SHP77 (cell line): ENCODE measurements around the gene AP1S3.
"Not testable (repeated sequence)": the region's sequence is repeated elsewhere in the genome, so short reads cannot be mapped to it uniquely, and the experiment has no call there.

Experiments used
- DNase-seq, 2 experiments: peaks; one replicate each; lab custom pipeline; 2025; lab: John Stamatoyannopoulos, UW

AP1S3 gene

DNA sequence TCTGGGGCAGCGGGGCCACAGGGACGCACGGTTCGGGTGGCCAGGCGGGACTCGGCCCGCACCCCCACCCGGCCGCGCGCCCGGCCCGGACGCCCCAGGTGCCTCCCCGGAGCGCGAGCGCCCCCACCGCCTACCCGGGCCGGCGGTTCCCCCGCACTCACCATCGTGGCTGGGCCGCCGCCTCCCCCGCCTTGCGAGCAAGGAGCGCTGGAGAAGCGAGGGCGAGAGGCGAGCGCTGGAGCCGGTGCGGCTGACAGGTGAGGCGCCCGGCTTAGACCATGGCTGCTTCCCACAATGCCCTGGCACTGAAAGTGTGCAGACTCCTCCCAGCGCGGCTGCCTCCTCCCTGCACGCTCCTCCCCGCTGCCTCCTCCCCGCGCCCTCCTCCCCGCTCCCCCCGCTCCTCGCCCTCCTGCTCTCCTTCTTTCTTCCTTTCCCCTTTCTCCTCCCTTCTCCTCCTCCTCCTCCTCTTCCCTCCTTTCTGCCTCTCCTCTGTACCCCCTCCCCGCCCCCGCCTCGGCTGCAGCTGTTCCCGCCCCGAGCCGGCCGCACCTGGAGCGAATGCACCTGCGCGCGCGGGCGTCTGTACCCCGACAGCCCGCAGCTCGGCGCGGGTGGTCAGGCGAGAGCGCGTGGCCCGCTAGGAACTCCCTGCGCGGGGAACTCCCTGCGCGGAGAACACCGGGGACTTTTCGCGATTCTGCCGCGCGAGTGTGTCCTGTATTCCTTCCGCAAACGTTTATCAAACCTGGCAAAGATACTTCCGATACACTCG, at the start of gene AP1S3:
Gene AP1S3, minus strand, starts transcription at position 296 of the 775 bp plus-strand sequence. Its CDS starts 132 bp downstream, at position 164.
- DNase-seq, result peak; percentile 70 to 77

DNA sequence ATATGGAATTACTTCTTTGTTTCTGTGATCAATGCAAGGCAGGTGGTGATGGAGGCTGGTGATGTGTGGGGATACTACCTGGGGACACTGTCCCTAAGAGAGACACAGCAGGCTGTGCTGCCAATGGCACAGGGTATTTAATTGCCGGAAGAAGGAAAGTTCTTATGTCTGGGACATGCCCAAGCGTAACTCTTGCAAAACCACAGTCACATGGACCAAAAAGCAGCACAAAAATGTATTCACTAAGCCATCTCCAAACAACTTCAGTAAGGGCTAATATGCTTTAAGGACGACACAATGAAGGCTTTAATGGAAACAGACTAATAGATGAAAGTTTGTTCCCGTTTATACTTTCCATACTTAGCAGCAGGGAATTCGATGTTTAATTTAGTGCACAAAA, 49.7 kb upstream of the AP1S3 start:
- DNase-seq, result no peak

DNA sequence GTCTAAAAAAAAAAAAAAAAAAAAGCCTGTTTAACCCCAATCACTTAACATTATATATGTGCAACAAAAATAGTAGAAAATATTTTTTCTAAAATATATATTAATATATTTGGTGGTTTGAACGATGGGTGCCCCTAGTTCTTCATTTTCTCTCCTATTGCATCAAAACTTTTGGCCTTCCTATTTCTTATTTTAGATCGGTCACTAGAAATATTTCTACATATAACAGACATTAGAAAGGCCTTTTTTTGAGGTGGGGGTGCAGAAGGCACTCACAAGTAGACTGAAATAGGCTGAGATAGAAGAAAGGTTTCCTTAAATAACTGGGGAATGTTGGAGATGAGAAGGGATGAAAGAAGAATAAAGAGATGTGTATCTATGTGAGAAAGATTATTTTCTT, 49.3 kb upstream of the AP1S3 start:
- DNase-seq, result no peak

DNA sequence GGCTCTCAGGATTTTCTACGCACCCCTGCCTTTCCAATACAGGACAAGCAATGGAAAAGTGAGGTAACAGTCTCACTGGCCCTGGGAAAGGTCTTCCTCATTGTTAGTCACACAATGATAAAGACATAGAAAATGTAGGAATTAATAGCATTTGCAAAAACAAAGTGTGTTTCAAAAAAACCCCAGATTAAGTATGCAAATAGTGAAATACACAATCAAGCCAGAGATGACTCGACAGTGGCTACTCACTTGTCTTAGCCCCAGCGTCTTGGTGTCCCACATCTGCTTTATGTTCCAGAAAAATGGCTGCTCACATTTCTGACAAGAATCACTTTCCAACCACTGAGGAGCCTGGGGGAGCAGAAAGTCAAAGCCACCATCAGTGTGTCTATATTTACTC, 47.0 kb upstream of the AP1S3 start:
- DNase-seq, result no peak

DNA sequence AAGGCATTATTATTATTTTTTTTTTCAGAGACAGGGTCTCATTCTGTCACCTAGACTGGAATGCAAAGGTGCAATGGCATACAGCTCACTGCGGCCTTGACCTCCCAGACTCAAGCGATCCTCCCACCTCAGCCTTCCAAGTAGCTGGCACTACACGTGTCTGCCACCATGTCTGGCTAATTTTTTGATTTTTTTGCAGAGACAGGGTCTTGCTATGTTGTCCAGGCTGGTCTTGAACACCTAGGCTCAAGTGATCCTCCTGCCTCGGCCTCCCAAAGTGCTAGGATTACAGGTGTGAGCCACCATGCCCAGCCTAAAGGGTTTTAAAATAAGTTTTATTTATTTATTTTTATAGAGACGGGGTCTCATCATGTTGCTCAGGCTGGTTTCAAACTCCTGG, 45.3 kb upstream of the AP1S3 start:
- no peak for DNase-seq

DNA sequence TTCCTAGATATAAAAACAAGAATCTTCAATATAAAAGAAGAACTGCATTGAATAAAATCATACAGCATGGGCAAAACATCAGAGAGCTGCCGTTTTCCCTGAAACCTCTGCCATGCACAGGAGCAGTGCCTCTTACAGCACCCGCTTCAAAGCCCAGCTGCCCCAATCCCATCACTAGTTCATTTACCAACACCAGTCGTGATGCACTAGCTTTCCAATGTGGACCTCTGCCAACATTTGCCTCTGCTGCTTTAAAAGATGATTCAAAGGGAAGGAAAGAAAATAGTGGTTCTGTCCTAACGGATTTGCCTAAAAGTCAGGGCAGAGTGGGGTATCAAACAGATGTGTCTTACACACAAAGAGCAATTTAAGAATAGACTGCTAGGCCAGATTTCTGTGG, 43.4 kb upstream of the AP1S3 start:
- no peak for DNase-seq

DNA sequence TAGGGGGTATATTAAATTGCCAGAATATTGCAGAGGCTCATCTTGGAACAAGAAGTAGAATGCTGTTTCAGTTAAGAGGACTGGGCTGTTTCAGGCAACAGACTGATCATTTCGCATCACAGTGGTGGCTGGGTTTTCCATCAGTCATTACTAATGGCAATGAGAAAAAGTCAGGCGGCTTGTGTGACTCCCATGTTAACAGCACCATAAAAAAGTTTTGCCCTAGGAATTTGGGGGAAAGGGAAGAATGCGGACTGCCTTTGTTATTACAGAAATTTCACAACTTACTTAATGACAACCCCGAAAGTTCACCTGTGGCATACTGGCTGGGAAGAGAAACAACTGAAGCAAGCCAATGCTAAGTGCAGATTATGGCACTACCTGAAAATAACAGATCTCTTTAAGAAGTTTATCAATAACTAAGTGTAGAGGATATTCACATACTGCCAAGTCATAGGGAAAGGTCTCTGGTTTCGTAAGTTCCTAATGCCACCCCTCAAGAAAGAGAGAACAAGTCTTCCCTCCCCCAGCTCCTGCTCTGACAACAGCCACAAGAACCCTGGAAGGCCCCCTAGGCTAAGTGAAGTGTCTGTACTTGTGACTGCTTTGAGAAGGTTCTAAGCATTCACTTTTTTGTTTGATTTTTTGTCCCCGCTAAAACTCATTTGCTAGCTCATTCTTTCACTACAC, 40.5 kb upstream of the AP1S3 start:
- DNase-seq, result no peak

DNA sequence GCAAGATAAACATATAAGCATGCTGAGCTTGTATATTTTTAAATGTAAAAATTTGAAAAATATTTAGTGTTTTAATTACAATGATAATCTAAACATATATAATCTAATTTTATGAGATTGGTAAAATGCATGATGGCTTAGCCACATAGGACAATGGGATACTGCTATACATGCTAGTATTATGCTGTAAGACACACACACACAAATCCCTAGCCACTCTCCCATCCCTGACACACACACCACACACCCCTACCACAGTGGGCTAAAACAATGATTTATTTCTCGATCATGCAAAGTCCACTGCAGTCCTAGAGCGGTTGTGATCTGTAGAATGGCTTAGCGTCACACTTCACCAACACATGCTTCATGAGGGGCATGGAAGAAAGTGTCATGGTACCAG, 36.3 kb upstream of the AP1S3 start:
- DNase-seq, result no peak

DNA sequence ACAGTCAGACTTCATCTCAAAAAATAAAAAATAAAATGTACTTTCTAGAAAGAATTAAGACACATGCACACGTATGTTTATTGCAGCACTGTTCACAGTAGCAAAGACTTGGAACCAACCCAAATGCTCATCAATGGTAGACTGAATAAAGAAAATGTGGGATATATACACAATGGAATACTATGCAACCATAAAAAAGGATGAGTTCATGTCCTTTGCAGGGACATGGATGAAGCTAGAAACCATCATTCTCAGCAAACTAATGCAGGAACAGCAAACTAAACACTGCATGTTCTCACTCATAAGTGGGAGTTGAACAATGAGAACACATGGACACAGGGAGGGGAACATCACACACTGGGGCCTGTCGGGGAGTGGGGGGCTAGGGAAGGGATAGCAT, 35.4 kb upstream of the AP1S3 start:
- not testable (repeated sequence) for DNase-seq

DNA sequence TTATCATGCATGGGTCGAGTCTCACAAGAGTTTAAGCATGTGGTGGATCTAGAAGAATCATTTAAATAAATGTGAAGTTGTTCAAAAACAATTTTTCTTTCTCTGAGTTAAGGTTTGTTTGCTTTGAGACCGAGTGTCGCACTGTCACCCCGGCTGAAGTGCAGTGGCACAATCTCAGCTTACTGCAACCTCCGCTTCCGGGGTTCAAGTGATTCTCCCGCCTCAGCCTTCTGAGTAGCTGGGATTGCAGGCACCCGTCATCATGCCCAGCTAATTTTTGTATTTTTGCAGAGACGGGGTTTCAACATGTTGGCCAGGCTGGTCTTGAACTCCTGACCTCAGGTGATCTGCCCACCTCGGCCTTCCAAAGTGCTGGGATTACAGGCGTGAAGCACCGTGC, 34.3 kb upstream of the AP1S3 start:
- DNase-seq, result not testable (repeated sequence)

DNA sequence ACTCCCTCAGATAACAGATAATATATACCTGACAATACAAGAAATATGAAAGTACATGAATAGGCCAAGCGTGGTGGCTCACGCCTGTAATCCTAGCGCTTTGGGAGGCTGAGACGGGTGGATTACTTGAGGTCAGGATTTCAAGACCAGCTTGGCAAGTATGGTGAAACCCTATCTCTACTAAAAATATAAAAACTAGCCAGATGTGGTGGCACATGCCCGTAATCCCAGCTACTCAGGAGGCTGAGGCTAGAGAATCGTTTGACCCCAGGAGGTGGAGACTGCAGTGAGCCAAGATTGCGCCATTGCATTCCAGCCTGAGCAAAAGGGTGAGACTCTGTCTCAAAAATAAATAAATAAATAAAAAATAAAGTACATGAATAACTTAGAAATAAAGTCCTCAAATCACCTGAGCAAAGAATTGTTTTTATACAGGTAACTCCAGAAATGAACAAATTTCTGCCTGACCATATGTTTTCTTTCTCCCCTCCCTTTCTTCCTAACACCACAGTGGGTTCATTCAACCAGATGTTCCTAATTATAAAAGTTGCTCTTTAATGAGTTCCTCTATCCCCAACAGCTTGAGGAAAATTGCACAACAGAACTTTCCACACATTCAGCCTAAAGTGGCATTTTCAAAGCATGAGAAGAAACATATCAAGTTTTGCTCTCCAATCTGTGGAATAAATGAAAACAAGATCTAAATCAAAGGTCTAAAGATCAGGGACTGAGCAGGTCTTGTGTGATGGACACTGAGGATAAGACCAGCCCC, 33.6 kb upstream of the AP1S3 start:
- DNase-seq, result no peak

DNA sequence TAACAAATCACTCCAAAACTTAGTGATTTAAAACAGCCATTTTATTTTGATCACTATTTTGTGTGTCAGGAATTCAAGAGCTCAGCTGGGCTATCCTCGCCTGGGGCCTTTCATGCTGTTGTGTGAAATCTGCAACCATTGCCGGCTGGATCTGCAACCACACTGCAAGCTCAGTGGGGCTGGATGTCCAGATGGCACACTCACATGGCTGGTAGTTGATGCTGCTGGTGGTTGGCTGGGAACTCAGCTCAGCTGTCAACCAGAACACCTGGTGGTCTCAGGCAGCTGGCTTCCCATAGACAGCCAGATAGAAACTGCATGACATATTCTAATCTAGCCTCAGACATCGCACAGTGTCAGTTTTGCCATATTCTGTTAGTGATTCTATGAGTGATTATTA, 30.6 kb upstream of the AP1S3 start:
- peak; percentile 47 to 69 for DNase-seq

DNA sequence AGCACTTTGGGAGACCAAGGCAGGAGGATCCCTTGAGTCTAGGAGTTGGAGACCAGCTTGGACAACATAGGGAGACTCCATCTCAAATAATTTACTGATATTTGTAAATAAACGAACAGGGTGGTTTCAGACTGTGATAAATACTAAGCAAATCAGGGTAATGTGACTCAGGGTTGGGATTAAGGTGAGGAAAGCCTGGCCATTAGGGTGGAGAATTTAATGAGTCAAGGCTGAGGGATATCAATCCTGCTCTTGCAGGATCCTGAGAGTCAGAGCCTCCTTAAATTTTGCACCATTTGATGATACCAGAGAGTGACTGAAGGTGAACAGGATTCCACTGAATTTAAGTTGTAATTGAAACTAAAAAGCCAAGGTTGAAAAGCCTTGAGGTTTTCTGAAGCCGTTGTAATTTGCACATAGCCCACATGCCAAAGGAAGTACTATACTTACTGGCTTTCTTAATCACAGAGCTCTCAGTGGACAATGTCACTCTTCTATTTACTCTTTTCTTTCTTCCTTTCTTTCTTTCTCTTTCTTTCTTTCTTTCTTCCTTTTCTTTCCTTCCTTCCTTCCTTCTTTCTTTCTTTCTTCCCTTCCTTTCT, 28.6 kb upstream of the AP1S3 start:
- no peak for DNase-seq

DNA sequence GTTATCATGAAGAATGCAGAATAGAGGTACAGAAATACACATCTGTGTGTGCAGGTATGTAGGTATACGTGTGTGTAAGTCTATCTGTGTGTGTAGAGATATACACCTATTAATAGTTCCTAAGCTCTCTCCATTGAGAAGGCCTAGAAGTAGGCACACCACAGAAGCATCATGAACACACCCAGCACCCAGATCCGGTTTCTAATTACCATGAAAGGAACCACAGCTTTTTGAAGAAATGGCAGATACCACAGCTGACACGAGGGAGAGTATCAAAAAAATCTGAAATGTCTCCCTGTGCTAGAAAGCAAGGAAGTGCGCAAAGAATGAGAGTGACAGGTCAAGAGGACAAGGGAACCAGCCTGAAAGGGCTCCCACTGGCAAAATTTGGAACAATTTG, 27.7 kb upstream of the AP1S3 start:
- no peak for DNase-seq

DNA sequence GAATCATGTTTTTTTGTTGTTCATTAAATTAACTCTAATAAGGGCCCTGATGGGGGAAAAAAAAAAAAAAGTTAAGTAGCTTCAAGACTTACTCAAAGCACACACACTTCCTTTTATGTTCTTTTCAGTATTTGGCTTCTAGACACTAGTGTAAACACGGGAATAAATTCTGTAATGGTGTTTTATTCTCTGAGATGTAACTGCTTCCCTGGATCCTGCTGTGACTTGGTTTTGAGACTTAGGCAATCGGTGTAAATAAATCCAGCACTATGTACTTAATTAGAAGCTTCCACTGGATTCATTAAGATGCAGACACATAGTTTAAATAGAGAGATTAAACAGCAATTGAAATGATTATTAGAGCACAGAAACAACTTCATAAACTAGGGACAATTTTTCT, 26.1 kb upstream of the AP1S3 start:
- DNase-seq, result no peak

DNA sequence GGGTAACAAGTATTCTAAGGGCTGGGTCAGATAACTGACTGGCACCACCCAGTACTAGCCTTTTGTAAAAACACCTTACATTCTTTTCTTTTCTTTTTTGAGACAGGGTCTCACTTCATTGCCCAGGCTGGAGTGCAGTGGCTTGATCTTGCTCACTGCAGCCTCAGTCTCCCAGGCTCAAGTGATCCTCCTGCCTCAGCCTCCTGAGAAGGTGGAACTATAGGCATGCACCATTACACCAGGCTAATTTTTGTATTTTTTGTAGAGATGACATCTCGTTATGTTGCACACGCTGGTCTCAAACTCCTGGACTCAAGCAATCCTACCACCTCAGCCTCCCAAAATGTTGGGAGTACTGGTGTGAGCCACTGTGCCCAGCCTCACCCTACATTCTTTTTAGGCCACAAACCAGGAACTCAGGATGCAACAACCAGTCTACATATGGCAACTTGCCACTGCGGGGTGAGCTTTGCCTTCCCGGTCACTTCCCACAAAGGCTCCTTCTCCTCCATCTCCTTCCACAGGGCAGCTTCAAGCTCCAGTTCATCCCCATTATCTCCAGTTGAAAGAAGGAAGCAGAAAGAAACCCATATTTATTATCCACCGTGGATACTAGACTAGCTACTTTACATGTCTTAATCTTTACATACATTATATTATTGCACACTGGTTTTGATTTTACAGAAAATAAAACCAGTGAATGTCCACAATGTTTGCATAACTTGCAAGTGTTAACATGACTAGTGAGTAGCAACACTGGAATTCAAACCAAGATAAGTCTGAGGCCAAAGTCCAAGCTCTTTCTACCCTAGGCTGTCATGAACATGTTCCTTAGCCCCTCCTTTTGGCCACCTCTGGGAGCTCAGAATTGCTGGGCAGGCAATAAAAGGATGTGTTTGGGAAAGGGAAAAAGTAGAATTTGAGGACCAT, 23.7 kb upstream of the AP1S3 start:
- no peak for DNase-seq

DNA sequence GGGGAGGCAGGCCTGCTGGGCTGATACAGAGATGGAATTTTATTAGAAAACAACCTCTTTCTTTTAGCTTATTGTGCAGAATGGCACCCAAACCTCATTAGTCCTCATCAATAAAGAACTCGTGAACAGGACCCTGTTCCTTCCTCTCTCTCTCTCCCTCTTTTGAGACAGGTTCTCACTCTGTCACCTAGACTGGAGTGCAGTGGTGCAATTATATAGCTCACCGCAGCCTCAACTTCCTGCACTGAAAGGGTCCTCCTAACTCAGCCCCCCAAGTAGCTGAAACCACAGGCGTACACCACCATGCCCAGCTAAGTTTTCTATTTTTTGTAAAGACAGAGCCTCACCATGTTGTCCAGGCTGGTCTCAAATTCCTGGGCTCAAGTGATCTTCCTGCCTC, 21.7 kb upstream of the AP1S3 start:
- no peak for DNase-seq

DNA sequence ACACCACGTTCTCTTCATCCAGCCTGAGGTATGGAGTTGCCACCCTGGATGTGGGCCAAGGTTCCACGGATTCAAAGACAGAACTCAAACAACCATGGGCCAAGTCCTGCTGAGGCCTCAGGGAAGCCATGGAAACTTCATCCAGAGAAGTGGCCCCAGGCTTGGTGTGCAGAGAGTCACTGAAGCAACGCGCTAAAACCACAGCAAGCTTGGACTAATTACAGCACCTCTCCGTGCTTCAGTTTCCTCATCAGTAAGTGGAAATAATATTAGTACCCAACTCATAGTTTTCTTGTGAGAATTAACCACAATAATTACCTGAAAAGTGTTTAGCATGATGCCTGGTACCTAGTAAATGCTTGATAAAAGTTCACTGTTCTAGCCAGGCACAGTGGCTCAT, 19.2 kb upstream of the AP1S3 start:
- DNase-seq, result no peak

DNA sequence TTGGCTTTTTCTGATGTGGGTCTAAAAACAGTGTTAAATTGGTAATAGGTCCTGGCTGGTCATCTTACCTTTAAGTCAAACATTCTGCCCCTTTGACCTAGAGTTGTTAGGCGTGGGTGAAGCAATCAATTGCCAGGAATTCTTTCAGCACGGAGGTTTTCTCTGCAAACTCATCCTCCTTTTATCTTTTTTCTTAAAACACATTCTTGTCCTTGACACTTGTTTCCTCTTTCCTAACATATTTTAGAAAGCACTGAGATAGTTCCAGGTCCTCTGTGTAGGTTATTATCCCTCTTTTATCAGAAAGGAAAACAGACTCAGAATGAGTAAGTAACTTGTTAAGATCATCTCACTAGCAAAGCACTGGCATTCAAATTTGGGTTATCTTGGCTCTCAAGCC, 18.6 kb upstream of the AP1S3 start:
- no peak for DNase-seq

DNA sequence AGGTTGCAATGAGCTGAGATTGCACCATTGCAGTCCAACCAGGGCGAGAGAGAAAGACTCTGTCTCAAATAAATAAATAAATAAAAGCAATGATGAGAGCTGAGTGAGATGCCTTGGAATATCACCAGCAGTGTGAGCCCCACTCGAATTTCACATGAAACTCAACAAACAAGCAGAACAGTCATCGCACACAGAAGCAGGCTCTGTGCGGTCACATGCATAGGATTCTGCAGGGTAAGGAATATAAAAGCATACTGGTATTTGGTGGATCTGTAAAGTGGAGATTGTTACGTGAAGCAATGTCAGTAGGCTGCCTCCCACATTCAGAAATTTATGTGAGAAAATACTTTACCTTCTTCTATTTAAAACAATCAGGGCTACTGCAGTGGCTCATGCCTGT, 18.0 kb upstream of the AP1S3 start:
- DNase-seq, result no peak

DNA sequence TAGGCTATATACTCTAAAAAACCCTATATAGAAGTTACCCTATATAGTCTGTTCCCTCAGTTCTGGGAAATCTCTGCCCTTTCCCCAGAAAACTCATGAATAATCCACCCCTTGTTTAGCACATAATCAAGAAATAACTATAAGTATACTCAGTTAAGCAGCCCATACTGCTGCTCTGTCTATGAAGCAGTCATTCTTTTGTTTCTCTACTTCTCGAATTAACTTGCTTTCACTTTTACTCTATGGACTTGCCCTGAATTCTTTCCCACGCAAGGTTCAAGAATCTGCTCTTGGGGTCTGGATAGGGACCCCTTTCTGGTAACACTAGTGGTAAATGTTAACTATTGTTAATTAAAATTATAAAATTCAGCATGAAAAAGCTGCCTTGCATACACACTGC, 17.4 kb upstream of the AP1S3 start:
- DNase-seq, result no peak
